ENCODE measurements around the gene SLC25A29. TPM values are rescaled to one million over a fixed set of nuclear protein-coding genes. Genes with fewer than 3 reads are reported as not detected.

The SLC25A29 gene
- total and polyA plus RNA-seq, 2 of the 13 experiments (the other 11 are each of a cell fraction or from before 2014, with no cell fraction given) = 12.2 to 17.2 TPM

GRCh38 chr14:100296106-100296651 lies 10.1 kb downstream of the SLC25A29 start:
- CTCF ChIA-PET (ENCODE audit: low intra/inter-chr PET ratio, low total read pairs) = no interaction called here
- DNase-seq (ENCODE audit: low spot score) = no peak
- intact Hi-C loops (cut with micrococcal nuclease; ENCODE audit: unreplicated experiment) = no loop called here
- in situ Hi-C loops (cut with HindIII; ENCODE audit: extremely low pct_ligation_motif_present, low pct_unique_long_range_greater_than_20kb) = no loop called here
- Histone ChIP-seq H3K9me3 (ENCODE audit: low read length) (no peaks in the 10 kb centered on the region), H3K27me3 (ENCODE audit: control insufficient read depth in 1 of 2, insufficient read depth in 2 of 2, low read length in 2 of 2) (no peaks in the 10 kb centered on the region), H3K36me3 (replicated peaks in 1 of 2; ENCODE audit: control insufficient read depth in 1 of 2, insufficient read depth in 2 of 2, low read length in 2 of 2) (no peaks in the 10 kb centered on the region; a peak in 1 of 5 replicates), H2AFZ (ENCODE audit: low read length) (no peak overlapping the region), H3K79me2 (ENCODE audit: insufficient read depth, low read length) (no peaks in the 10 kb centered on the region), H3K4me1 (ENCODE audit: insufficient read depth, low read length) (peaks cover 31% of the 10 kb centered on the region), H3K9ac (ENCODE audit: insufficient read depth, low read depth, low read length) (no peak overlapping the region), H3K4me2 (ENCODE audit: low read depth, low read length) (no peak overlapping the region), H3K27ac (ENCODE audit: extremely low read length, insufficient read depth, low read length) (no peak overlapping the region), H4K20me1 (ENCODE audit: insufficient read depth, low read length) (no peaks in the 10 kb centered on the region), H3K4me3 (replicated peaks in 1 of 3; ENCODE audit: insufficient read depth in 1 of 3, low read depth in 2 of 3, low read length in 3 of 3) (no peak overlapping the region)
- FAIRE-seq = no peak
- no peak for ATAC-seq
- 95% methylated on average over 9 of the region's 9 CpGs for WGBS (ENCODE audit: low lambda C conversion rate)
- POLR2A ChIA-PET = interaction anchor here (0.9 kb wide), 1 partner anchor 9 kb away, joined by 3 read pairs; no protein-coding TSS in a partner anchor
- no TSS peak for BruUV-seq (replicated peaks)
- TF ChIP-seq RELA (CRISPR knock-in tag; IDR thresholded peaks at IDR 0.05) (no peak), GPBP1L1 (CRISPR knock-in tag; IDR thresholded peaks at IDR 0.05) (no peak), ZNF788 (CRISPR knock-in tag; IDR thresholded peaks at IDR 0.05; ENCODE audit: borderline replicate concordance) (no peak), CENPT (CRISPR knock-in tag; IDR thresholded peaks at IDR 0.05; ENCODE audit: low read depth) (no peak), BORCS8-MEF2B (CRISPR knock-in tag; IDR thresholded peaks at IDR 0.05) (no peak), ATF4 (CRISPR knock-in tag; IDR thresholded peaks at IDR 0.05) (no peak), PLSCR1 (CRISPR knock-in tag; IDR thresholded peaks at IDR 0.05; ENCODE audit: borderline replicate concordance) (no peak), ARNT (IDR thresholded peaks at IDR 0.05) (no peak), KDM4B (CRISPR knock-in tag; IDR thresholded peaks at IDR 0.05) (no peak), GFI1 (CRISPR knock-in tag; IDR thresholded peaks at IDR 0.05; ENCODE audit: borderline replicate concordance) (no peak), TBL1XR1 (IDR thresholded peaks at IDR 0.05; ENCODE audit: borderline replicate concordance, low read length, partially characterized antibody) (no peak), SMARCC2 (IDR thresholded peaks at IDR 0.05) (no peak), ZNF264 (CRISPR knock-in tag; IDR thresholded peaks at IDR 0.05) (no peak), EED (CRISPR knock-in tag; IDR thresholded peaks at IDR 0.05) (no peak), ZMYM4 (CRISPR knock-in tag; IDR thresholded peaks at IDR 0.05) (no peak), PHF8 (CRISPR knock-in tag; IDR thresholded peaks at IDR 0.05) (no peak), IKZF5 (CRISPR knock-in tag; IDR thresholded peaks at IDR 0.05) (no peak)
- TF ChIP-seq, protein P1, sequence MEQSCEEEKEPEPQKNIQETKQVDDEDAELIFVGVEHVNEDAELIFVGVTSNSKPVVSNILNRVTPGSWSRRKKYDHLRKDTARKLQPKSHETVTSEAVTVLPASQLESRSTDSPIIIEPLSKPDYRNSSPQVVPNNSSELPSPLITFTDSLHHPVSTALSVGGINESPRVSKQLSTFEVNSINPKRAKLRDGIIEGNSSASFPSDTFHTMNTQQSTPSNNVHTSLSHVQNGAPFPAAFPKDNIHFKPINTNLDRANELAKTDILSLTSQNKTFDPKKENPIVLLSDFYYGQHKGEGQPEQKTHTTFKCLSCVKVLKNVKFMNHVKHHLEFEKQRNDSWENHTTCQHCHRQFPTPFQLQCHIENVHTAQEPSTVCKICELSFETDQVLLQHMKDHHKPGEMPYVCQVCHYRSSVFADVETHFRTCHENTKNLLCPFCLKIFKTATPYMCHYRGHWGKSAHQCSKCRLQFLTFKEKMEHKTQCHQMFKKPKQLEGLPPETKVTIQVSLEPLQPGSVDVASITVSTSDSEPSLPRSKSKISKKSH (CRISPR knock-in tag; IDR thresholded peaks at IDR 0.05; ENCODE audit: borderline replicate concordance) = no peak
